Esophagus squamous epithelium (tissue), 4 donors: ENCODE measurements around the gene AP4E1.

Experiments used
- CTCF ChIP-seq, 6 experiments: fragments of 450-650 bp in 4 of 6; fragments of 200-600 bp in 2 of 6; sonication (generic) in 2 of 6; IDR thresholded peaks; one replicate each; pipeline ENCODE4 v1.5.1; 2016 to 2019; ENCODE audit warnings: antibody characterized with exemption in 6 of 6, mild to moderate bottlenecking in 4 of 6, moderate library complexity in 4 of 6
- POLR2A ChIP-seq, 4 donors: fragments of 450-650 bp; IDR thresholded peaks; one replicate each; pipeline ENCODE4 v1.6.1; 2017; ENCODE audit warnings: antibody characterized with exemption in 4 of 4, mild to moderate bottlenecking in 4 of 4, moderate library complexity in 3 of 4

- TF ChIP-seq CTCF (IDR thresholded peaks at IDR 0.05) (no peak), POLR2A (IDR thresholded peaks at IDR 0.05) (no peak)
These were observed 45.9 kb upstream of the AP4E1 start for GRCh38 chr15:50862553-50862952.
